CD14-positive monocyte (primary cell): ENCODE data around the gene GSE1. TPM values are rescaled to one million over a fixed set of nuclear protein-coding genes. Genes with fewer than 3 reads are reported as not detected.
A peak's percentile ranks its signal among the peaks of the same experiment; 100 is the strongest.

ENCODE experiments used
- DNase-seq, 3 donors: peaks; one replicate each; pipeline ENCODE4 v3.0.0-alpha.2; 2011 to 2022
- H2AFZ ChIP-seq: 2 replicates; pipeline ENCODE4 v1.6.0; 2012; ENCODE audit warnings: mild to moderate bottlenecking, low read depth, low read length, inconsistent platforms; ENCODE audit not compliant: insufficient read depth, poor library complexity, severe bottlenecking
- H3K27ac ChIP-seq, 2 donors: 1 replicate in 1 of 2; 2 replicates in 1 of 2; pipeline ENCODE4 v1.5.1; 2012 to 2013; ENCODE audit warnings: low read length in 2 of 2, control low read depth in 1 of 2, inconsistent platforms in 1 of 2, low read depth in 1 of 2, mild to moderate bottlenecking in 1 of 2
- H3K27me3 ChIP-seq, 2 donors: one replicate each; pipeline versions ENCODE4 v1.6.0 to v1.6.1; 2011 to 2013; ENCODE audit warnings: low read length in 2 of 2; ENCODE audit not compliant: control insufficient read depth in 2 of 2, insufficient read depth in 2 of 2
- H3K36me3 ChIP-seq, 2 donors: replicated peaks in 1 of 2; 1 replicate in 1 of 2; 2 replicates in 1 of 2; pipeline versions ENCODE4 v1.5.1 to v1.6.1; 2012 to 2013; ENCODE audit warnings: low read length in 2 of 2, control low read depth in 1 of 2, inconsistent platforms in 1 of 2, mild to moderate bottlenecking in 1 of 2; ENCODE audit not compliant: insufficient read depth in 2 of 2, control insufficient read depth in 1 of 2
- H3K4me1 ChIP-seq, 2 donors: 1 replicate in 1 of 2; 2 replicates in 1 of 2; pipeline versions ENCODE4 v1.5.1 to v1.6.1; 2012 to 2013; ENCODE audit warnings: low read length in 2 of 2, control low read depth in 1 of 2, inconsistent platforms in 1 of 2, mild to moderate bottlenecking in 1 of 2, moderate library complexity in 1 of 2; ENCODE audit not compliant: insufficient read depth in 2 of 2, control insufficient read depth in 1 of 2
- H3K4me2 ChIP-seq: replicated peaks from 2 replicates; pipeline ENCODE3; 2012; ENCODE audit warnings: low read length, moderate library complexity, mild to moderate bottlenecking; ENCODE audit not compliant: poor library complexity, severe bottlenecking; ENCODE audit errors: extremely low read depth
- H3K4me3 ChIP-seq, 3 experiments: fragments of 200-600 bp in 1 of 3; sonication (generic) in 1 of 3; replicated peaks in 1 of 3; 1 replicate in 2 of 3; 2 replicates in 1 of 3; pipeline ENCODE4 v1.5.1; 2011 to 2013; ENCODE audit warnings: low read length in 3 of 3, mild to moderate bottlenecking in 3 of 3, control low read depth in 2 of 3, low read depth in 2 of 3, inconsistent platforms in 1 of 3, moderate library complexity in 1 of 3
- H3K79me2 ChIP-seq: 2 replicates; pipeline ENCODE4 v1.6.0; 2012; ENCODE audit warnings: mild to moderate bottlenecking, control low read depth, inconsistent platforms, low read length, moderate library complexity; ENCODE audit not compliant: insufficient read depth
- H3K9ac ChIP-seq: 2 replicates; pipeline ENCODE4 v1.6.0; 2017; ENCODE audit warnings: low read length, mild to moderate bottlenecking; ENCODE audit not compliant: insufficient read depth, poor library complexity, severe bottlenecking
- H3K9me3 ChIP-seq, 2 donors: replicated peaks in 1 of 2; 1 replicate in 1 of 2; 2 replicates in 1 of 2; pipeline versions ENCODE4 v1.5.1 to v1.6.1; 2012 to 2013; ENCODE audit warnings: low read length in 2 of 2, control low read depth in 1 of 2; ENCODE audit not compliant: control insufficient read depth in 1 of 2, insufficient read depth in 1 of 2
- H4K20me1 ChIP-seq: 2 replicates; pipeline ENCODE4 v1.6.0; 2012; ENCODE audit warnings: mild to moderate bottlenecking, low read length, control low read depth, moderate library complexity; ENCODE audit not compliant: insufficient read depth
- H3K27ac Mint-ChIP-seq, 7 donors: one replicate each; pipeline ENCODE4 v1.8.0; 2020; ENCODE audit warnings: mild to moderate bottlenecking in 7 of 7, mixed read lengths in 7 of 7, moderate library complexity in 6 of 7, inconsistent platforms in 2 of 7
- H3K27me3 Mint-ChIP-seq, 3 donors: one replicate each; pipeline ENCODE4 v1.8.0; 2021 to 2022; ENCODE audit warnings: low read depth in 3 of 3, mild to moderate bottlenecking in 3 of 3, mixed read lengths in 3 of 3, moderate library complexity in 3 of 3, inconsistent platforms in 1 of 3
- H3K36me3 Mint-ChIP-seq, 2 donors: one replicate each; pipeline ENCODE4 v1.8.0; 2020; ENCODE audit warnings: mixed read lengths in 2 of 2, inconsistent platforms in 1 of 2, mild to moderate bottlenecking in 1 of 2
- H3K4me1 Mint-ChIP-seq: one replicate; pipeline ENCODE4 v1.8.0; 2020; ENCODE audit warnings: mild to moderate bottlenecking, mixed read lengths
- H3K4me3 Mint-ChIP-seq, 2 donors: one replicate each; pipeline ENCODE4 v1.8.0; 2020; ENCODE audit warnings: mild to moderate bottlenecking in 2 of 2, mixed read lengths in 2 of 2, moderate library complexity in 1 of 2
- H3K9me3 Mint-ChIP-seq, 7 donors: one replicate each; pipeline ENCODE4 v1.8.0; 2020 to 2022; ENCODE audit warnings: mixed read lengths in 7 of 7, mild to moderate bottlenecking in 6 of 7, moderate library complexity in 6 of 7, inconsistent platforms in 2 of 7
- CTCF ChIP-seq: fragments of 200-600 bp; IDR thresholded peaks from one replicate; pipeline ENCODE4 v1.8.0; 2022; ENCODE audit warnings: antibody characterized with exemption, mild to moderate bottlenecking
- WGBS: methylation state at CpG from one replicate; pipeline ENCODE4 v1.1.5; 2013; ENCODE audit warnings: missing lambda C conversion rate; ENCODE audit not compliant: insufficient coverage; 5-methylcytosine and 5-hydroxymethylcytosine counted together
- intact Hi-C, 2 donors: fragments of 100-400 bp; cut with micrococcal nuclease; formaldehyde crosslinking; loops; one replicate each; pipeline versions ENCODE4 v1.15.0 to v1.15.1; 2023
- polyA plus RNA-seq, 3 donors: library from polyadenylated mRNA; depleted of rRNA in 1 of 3; unstranded in 2 of 3; stranded (reverse) in 1 of 3; fragments of 300-500 nt in 2 of 3; fragments of >200 nt in 1 of 3; fragmentation: Illumina TruSeq in 2 of 3; gene quantifications; 1 replicate in 2 of 3; 2 replicates in 1 of 3; pipeline ENCODE4 v1.2.3, GENCODE V29; 2012 to 2021

GSE1 gene
- polyA plus RNA-seq, 3 donors: 0.67 to 38.9 (median 0.86) TPM

- peaks cover 63% of the 10 kb centered on the region for H3K79me2 ChIP-seq
- peaks cover 1 to 3% (median 2%) of the 10 kb centered on the region in 3 donors for H3K27me3 Mint-ChIP-seq
- intact Hi-C loops: no loop called here
Observed at GRCh38 chr16:85600078-85600477, 13.0 kb upstream of the GSE1 start.

GRCh38 chr16:85600530-85601271 lies 12.4 kb upstream of the GSE1 start:
- Histone ChIP-seq H2AFZ (no peak overlapping the region), H3K36me3 (peaks cover 6 to 26% of the 10 kb centered on the region in 2 donors), H3K9me3 (no peaks in the 10 kb centered on the region), H3K79me2 (peaks cover 70% of the 10 kb centered on the region), H4K20me1 (peaks cover 95% of the 10 kb centered on the region), H3K9ac (no peak overlapping the region), H3K27ac (no peak overlapping the region), H3K4me2 (no peak overlapping the region), H3K4me3 (no peak overlapping the region), H3K4me1 (peaks cover 9% of the 10 kb centered on the region in 2 donors), H3K27me3 (no peaks in the 10 kb centered on the region)
- DNase-seq: no peak
- Mint-ChIP-seq H3K9me3 (peaks cover 0 to 2% (median 0%) of the 10 kb centered on the region in 7 donors), H3K27me3 (peaks cover 1 to 3% (median 2%) of the 10 kb centered on the region in 3 donors), H3K4me3 (no peak overlapping the region), H3K4me1 (peaks cover 17% of the 10 kb centered on the region), H3K36me3 (peaks cover 22 to 41% of the 10 kb centered on the region in 2 donors), H3K27ac (peak overlapping the region in 1 of 7 donors; percentile 15)
- 89% methylated on average over 12 of the region's 15 CpGs for WGBS
- TF ChIP-seq CTCF: no peak
- intact Hi-C loops: no loop called here

More at GRCh38 chr16:85600078-85600477, 13.0 kb upstream of the GSE1 start:
- H3K9me3 Mint-ChIP-seq: peaks cover 0 to 2% (median 0%) of the 10 kb centered on the region in 7 donors
- H3K36me3 Mint-ChIP-seq: peaks cover 21 to 39% of the 10 kb centered on the region in 2 donors
- H4K20me1 ChIP-seq: peaks cover 94% of the 10 kb centered on the region
- peaks cover 9% of the 10 kb centered on the region in 2 donors for H3K4me1 ChIP-seq
- peak overlapping the region in 1 of 7 donors; percentile 38 for H3K27ac Mint-ChIP-seq
- WGBS: 86% methylated on average over 7 of the region's 10 CpGs
- no peak overlapping the region for H3K4me3 ChIP-seq
- no peak overlapping the region for H3K27ac ChIP-seq
- no peak for TF ChIP-seq CTCF
- H3K9me3 ChIP-seq: no peaks in the 10 kb centered on the region
- peaks cover 6 to 24% of the 10 kb centered on the region in 2 donors for H3K36me3 ChIP-seq
- DNase-seq: no peak
- H3K27me3 ChIP-seq: no peaks in the 10 kb centered on the region
- H3K4me3 Mint-ChIP-seq: no peak overlapping the region
- no peak overlapping the region for H3K4me2 ChIP-seq
- H3K4me1 Mint-ChIP-seq: peaks cover 14% of the 10 kb centered on the region
- H3K9ac ChIP-seq: no peak overlapping the region
- no peak overlapping the region for H2AFZ ChIP-seq
